ENCODE results near the gene SLC26A11. TPM values are rescaled to one million over a fixed set of nuclear protein-coding genes. Genes with fewer than 3 reads are reported as not detected.

SLC26A11 gene
- total and polyA plus RNA-seq, 7 donors = 2.3 to 14.5 (median 9.3) TPM

DNA sequence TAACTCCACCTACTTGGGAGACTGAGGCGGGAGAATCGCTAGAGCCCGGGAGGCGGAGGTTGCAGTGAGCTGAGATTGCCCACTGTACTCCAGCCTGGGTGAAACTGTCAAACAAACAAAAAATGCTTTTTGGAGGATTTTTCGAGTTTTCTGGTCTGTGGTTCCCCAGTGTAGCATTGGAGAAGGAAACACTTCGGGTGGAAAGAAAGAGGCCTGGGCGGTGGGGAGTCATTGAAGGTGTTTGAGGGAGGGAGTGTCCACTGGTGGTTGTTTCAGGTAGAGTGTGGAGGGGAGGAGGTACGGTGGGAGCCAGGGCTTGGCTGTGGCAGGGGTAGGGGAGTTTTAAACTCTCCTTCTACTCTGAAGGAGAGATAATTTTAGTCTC lies 41.7 kb downstream of the SLC26A11 start:
- peaks cover 0 to 41% (median 39%) of the 10 kb centered on the region in 4 donors for H3K4me1 ChIP-seq
- peak overlapping the region; percentile 87 to 100 (median 98) for H3K4me3 ChIP-seq
- peak overlapping the region; percentile 94 to 100 (median 99) for H3K27ac ChIP-seq
- DNase-seq = no peak
- H3K9me3 ChIP-seq = no peaks in the 10 kb centered on the region
- H3K27me3 ChIP-seq = no peaks in the 10 kb centered on the region
- no peak for TF ChIP-seq CTCF (IDR thresholded peaks at IDR 0.05)
- 31 to 50% methylated on average over 8 of the region's 8 CpGs for WGBS, 2 donors
- intact Hi-C loops (cut with DNase I) = loop anchor here (2.0 to 5.0 kb wide), 5 partner anchors 40 to 420 kb away; partner anchors contain the start of genes CCDC40, EIF4A3, GAA and SGSH
- peaks cover 0 to 17% (median 2%) of the 10 kb centered on the region in 4 donors for H3K36me3 ChIP-seq

- intact Hi-C loops (cut with DNase I) = loop anchor here (5.0 kb wide), 4 partner anchors 40 to 420 kb away; partner anchors contain the start of genes CCDC40, GAA, SGSH and SLC26A11
- 64 to 66% methylated on average over 3 of the region's 3 CpGs for WGBS, 2 donors
Observed at GRCh38 chr17:80262291-80262690, 42.1 kb downstream of the SLC26A11 start.

GRCh38 chr17:80262775-80263244 lies 42.6 kb downstream of the SLC26A11 start:
- Histone ChIP-seq H3K36me3 (peaks cover 0 to 26% (median 2%) of the 10 kb centered on the region in 4 donors), H3K4me3 (peak overlapping the region; percentile 18 to 42 (median 39)), H3K27me3 (no peaks in the 10 kb centered on the region), H3K27ac (peak overlapping the region; percentile 94 to 100 (median 99)), H3K4me1 (peaks cover 0 to 41% (median 39%) of the 10 kb centered on the region in 4 donors), H3K9me3 (no peaks in the 10 kb centered on the region)
- WGBS, 2 donors = 75 to 82% methylated on average over 8 of the region's 8 CpGs
- intact Hi-C loops (cut with DNase I) = loop anchor here (5.0 kb wide), 4 partner anchors 41 to 421 kb away; partner anchors contain the start of genes CCDC40, GAA, SGSH and SLC26A11
- no peak for DNase-seq
- TF ChIP-seq CTCF (IDR thresholded peaks at IDR 0.05) = no peak
- no peak for TF ChIP-seq EP300 (IDR thresholded peaks at IDR 0.05)
- TF ChIP-seq POLR2A (IDR thresholded peaks at IDR 0.05) = no peak
- no peak for TF ChIP-seq POLR2AphosphoS5 (IDR thresholded peaks at IDR 0.05)

More at GRCh38 chr17:80262291-80262690, 42.1 kb downstream of the SLC26A11 start:
- Histone ChIP-seq H3K36me3 (peaks cover 0 to 21% (median 2%) of the 10 kb centered on the region in 4 donors), H3K4me1 (peaks cover 0 to 41% (median 39%) of the 10 kb centered on the region in 4 donors), H3K27me3 (no peaks in the 10 kb centered on the region), H3K27ac (peak overlapping the region; percentile 94 to 100 (median 99)), H3K4me3 (peak overlapping the region in 2 of 4 donors; percentile 87 to 100), H3K9me3 (no peaks in the 10 kb centered on the region)
- no peak for TF ChIP-seq POLR2AphosphoS5 (IDR thresholded peaks at IDR 0.05)
- no peak for TF ChIP-seq POLR2A (IDR thresholded peaks at IDR 0.05)
- no peak for TF ChIP-seq CTCF (IDR thresholded peaks at IDR 0.05)
- no peak for TF ChIP-seq EP300 (IDR thresholded peaks at IDR 0.05)
- DNase-seq = no peak

DNA sequence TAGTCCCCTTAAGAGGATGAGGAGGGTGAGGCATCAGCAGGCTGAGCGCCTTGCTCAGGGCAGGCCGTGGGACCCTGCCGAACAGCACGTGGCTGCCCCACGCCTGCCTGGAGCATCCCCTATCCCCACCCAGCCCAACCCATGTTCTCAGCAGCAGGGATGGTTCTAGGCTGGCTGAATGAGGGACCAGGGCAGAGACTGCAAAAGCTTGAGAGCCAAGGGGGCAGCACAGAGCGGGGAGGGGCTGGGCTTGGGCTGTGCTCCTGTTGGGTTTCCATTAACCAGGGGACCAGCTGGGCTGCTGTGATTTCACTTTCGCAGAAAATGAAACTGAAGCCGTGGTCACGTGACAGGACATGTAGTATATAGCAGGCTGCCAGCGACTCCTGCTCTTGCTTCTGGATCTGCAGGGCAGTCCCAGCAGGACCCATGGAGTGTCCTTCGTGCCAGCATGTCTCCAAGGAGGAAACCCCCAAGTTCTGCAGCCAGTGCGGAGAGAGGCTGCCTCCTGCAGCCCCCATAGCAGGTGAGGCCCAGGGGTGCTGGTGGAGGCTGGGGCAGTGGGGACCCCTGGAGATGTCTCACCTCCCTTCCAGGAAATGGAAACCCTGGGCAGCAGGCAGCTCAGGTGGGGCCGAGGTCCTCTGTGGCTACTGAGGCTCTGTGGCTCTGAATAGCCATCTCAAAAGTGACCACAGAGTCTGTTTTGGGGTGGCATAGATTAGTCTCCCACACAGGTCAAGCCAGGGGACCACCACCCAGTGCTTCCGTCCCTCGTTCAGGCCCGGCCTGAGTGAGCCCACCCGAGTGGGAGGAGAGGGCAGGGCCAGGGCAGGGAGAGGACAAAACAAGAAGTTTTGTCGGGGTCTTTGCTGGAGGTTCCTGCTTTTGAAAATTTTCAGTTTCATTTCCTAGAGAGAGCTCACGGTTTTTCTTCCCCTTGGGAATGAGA lies 43.3 kb downstream of the SLC26A11 start:
- intact Hi-C loops (cut with DNase I) = loop anchor here (5.0 kb wide), 4 partner anchors 41 to 421 kb away; partner anchors contain the start of genes CCDC40, GAA, SGSH and SLC26A11
- WGBS, 2 donors = 11 to 13% methylated on average over 19 of the region's 19 CpGs
- Histone ChIP-seq H3K27me3 (no peaks in the 10 kb centered on the region), H3K9me3 (no peaks in the 10 kb centered on the region), H3K36me3 (peaks cover 0 to 31% (median 5%) of the 10 kb centered on the region in 4 donors), H3K27ac (peak overlapping the region; percentile 94 to 100 (median 99)), H3K4me3 (peak overlapping the region; percentile 18 to 42 (median 39)), H3K4me1 (peaks cover 0 to 41% (median 39%) of the 10 kb centered on the region in 4 donors)
- DNase-seq = peak; percentile 95
- peak in 3 of 4 donors; percentile 38 to 75 (median 69) for TF ChIP-seq POLR2AphosphoS5 (IDR thresholded peaks at IDR 0.05)
- TF ChIP-seq POLR2A (IDR thresholded peaks at IDR 0.05) = no peak
- TF ChIP-seq EP300 (IDR thresholded peaks at IDR 0.05) = no peak
